Measurements from ENCODE around the gene PAX2. TPM values are rescaled to one million over a fixed set of nuclear protein-coding genes. Genes with fewer than 3 reads are reported as not detected.

PAX2 gene
- total RNA-seq, 1 experiment from 2014 or later: not detected

GRCh38 chr10:100760726-100761125 is 15.3 kb downstream of the PAX2 start:
- Histone ChIP-seq H3F3A (ENCODE audit: insufficient read depth, low read depth) (no peaks in the 10 kb centered on the region), H2AFZ (no peak overlapping the region), H3K4me3 (no peak overlapping the region), H3K27ac (no peak overlapping the region), H3K79me2 (ENCODE audit: low read depth) (no peaks in the 10 kb centered on the region), H3K4me2 (no peak overlapping the region), H3K36me3 (ENCODE audit: low read depth) (no peaks in the 10 kb centered on the region), H3K9me3 (ENCODE audit: insufficient read depth, low read depth) (no peaks in the 10 kb centered on the region), H3K4me1 (replicated peaks; ENCODE audit: insufficient read depth) (no peaks in the 10 kb centered on the region), H3K9me2 (ENCODE audit: insufficient read depth) (no peaks in the 10 kb centered on the region), H4K20me1 (ENCODE audit: insufficient read depth) (no peaks in the 10 kb centered on the region), H3K27me3 (ENCODE audit: insufficient read depth, low read depth) (peaks cover 80% of the 10 kb centered on the region)
- POLR2A ChIA-PET (ENCODE audit: unreplicated experiment): no interaction called here
- intact Hi-C loops (cut with micrococcal nuclease; ENCODE audit: unreplicated experiment): no loop called here
- CTCF ChIA-PET: no interaction called here
- TF ChIP-seq CTCF (conservative IDR thresholded peaks at IDR 0.05) (no peak), EZH2 (IDR thresholded peaks at IDR 0.05; ENCODE audit: low read depth) (no peak)
- BruUV-seq (replicated peaks): no TSS peak
- no peak for DNase-seq

- Histone ChIP-seq H3K4me1 (replicated peaks; ENCODE audit: insufficient read depth) (no peaks in the 10 kb centered on the region), H3K36me3 (ENCODE audit: low read depth) (no peaks in the 10 kb centered on the region), H3K4me2 (no peak overlapping the region), H3K79me2 (ENCODE audit: low read depth) (no peaks in the 10 kb centered on the region), H4K20me1 (ENCODE audit: insufficient read depth) (no peaks in the 10 kb centered on the region), H3K27me3 (ENCODE audit: insufficient read depth, low read depth) (peaks cover 81% of the 10 kb centered on the region), H3K4me3 (no peak overlapping the region), H3K9me3 (ENCODE audit: insufficient read depth, low read depth) (no peaks in the 10 kb centered on the region), H3K27ac (no peak overlapping the region), H3K9me2 (ENCODE audit: insufficient read depth) (no peaks in the 10 kb centered on the region), H3F3A (ENCODE audit: insufficient read depth, low read depth) (no peaks in the 10 kb centered on the region), H2AFZ (no peak overlapping the region)
- no peak for DNase-seq
- intact Hi-C loops (cut with micrococcal nuclease; ENCODE audit: unreplicated experiment): no loop called here
- TF ChIP-seq EZH2 (IDR thresholded peaks at IDR 0.05; ENCODE audit: low read depth) (no peak), CTCF (conservative IDR thresholded peaks at IDR 0.05) (no peak)
- no TSS peak for BruUV-seq (replicated peaks)
- ChIA-PET CTCF (no interaction called here), POLR2A (ENCODE audit: unreplicated experiment) (no interaction called here)
Measured at GRCh38 chr10:100761191-100761590, 15.8 kb downstream of the PAX2 start.

GRCh38 chr10:100763043-100763747 is 17.8 kb downstream of the PAX2 start:
- H3K4me1 ChIP-seq (replicated peaks; ENCODE audit: insufficient read depth): no peaks in the 10 kb centered on the region
- H3K4me3 ChIP-seq: no peak overlapping the region
- intact Hi-C loops (cut with micrococcal nuclease; ENCODE audit: unreplicated experiment): no loop called here
- H3F3A ChIP-seq (ENCODE audit: insufficient read depth, low read depth): no peaks in the 10 kb centered on the region
- peaks cover 84% of the 10 kb centered on the region for H3K27me3 ChIP-seq (ENCODE audit: insufficient read depth, low read depth)
- H2AFZ ChIP-seq: no peak overlapping the region
- no peak overlapping the region for H3K27ac ChIP-seq
- BruUV-seq (replicated peaks): no TSS peak
- H3K9me3 ChIP-seq (ENCODE audit: insufficient read depth, low read depth): no peaks in the 10 kb centered on the region
- H3K4me2 ChIP-seq: no peak overlapping the region
- TF ChIP-seq CTCF (conservative IDR thresholded peaks at IDR 0.05) (no peak), EZH2 (IDR thresholded peaks at IDR 0.05; ENCODE audit: low read depth) (no peak)
- DNase-seq: no peak
- H4K20me1 ChIP-seq (ENCODE audit: insufficient read depth): no peaks in the 10 kb centered on the region
- H3K36me3 ChIP-seq (ENCODE audit: low read depth): no peaks in the 10 kb centered on the region
- no peaks in the 10 kb centered on the region for H3K9me2 ChIP-seq (ENCODE audit: insufficient read depth)
- no peaks in the 10 kb centered on the region for H3K79me2 ChIP-seq (ENCODE audit: low read depth)
- ChIA-PET CTCF (no interaction called here), POLR2A (ENCODE audit: unreplicated experiment) (no interaction called here)

All from PC-9 (cell line).